GM12873 (cell line): ENCODE data around the gene DBX1.

ENCODE experiments used
- TF ChIP-seq, protein P1 (sequence below): IDR thresholded peaks from 2 replicates; pipeline ENCODE4 v1.5.1; 2012; ENCODE audit warnings: low read depth, mild to moderate bottlenecking, moderate library complexity, low read length, control low read depth; ENCODE audit not compliant: insufficient read depth; ENCODE audit errors: missing control alignments

Gene DBX1

DNA sequence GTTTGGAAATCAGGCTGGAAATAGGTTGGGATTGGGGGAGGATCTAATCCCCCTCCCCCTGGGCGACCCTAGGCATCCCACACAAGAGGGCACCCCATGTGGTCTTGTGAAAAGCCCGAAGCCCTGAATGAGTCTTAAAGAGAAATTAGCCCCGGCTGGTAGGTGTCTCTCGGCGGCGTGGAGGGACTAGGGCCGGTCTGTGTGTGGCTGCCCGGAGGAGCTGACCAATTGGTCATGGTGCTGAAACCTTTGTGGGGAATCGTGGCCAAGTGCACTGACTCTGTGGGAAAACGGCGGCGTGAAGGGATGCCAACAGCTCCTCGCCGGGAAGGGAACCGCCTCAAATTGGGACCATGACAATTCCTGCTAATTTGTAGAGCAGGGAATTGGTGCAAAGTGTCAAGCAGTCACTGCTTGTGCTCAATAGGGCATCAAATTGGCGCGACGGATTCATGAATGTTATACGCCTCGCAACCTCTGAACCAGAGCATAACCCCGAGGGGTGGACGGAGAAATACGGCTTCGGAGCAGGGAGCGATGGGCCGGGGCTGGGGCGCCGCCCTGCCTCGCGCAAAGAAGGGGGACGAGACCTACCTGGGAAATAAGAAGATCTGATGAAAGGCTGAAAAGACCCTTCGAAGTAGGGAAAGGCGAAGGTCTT lies 1.5 kb downstream of the DBX1 start:
- TF ChIP-seq, protein P1, sequence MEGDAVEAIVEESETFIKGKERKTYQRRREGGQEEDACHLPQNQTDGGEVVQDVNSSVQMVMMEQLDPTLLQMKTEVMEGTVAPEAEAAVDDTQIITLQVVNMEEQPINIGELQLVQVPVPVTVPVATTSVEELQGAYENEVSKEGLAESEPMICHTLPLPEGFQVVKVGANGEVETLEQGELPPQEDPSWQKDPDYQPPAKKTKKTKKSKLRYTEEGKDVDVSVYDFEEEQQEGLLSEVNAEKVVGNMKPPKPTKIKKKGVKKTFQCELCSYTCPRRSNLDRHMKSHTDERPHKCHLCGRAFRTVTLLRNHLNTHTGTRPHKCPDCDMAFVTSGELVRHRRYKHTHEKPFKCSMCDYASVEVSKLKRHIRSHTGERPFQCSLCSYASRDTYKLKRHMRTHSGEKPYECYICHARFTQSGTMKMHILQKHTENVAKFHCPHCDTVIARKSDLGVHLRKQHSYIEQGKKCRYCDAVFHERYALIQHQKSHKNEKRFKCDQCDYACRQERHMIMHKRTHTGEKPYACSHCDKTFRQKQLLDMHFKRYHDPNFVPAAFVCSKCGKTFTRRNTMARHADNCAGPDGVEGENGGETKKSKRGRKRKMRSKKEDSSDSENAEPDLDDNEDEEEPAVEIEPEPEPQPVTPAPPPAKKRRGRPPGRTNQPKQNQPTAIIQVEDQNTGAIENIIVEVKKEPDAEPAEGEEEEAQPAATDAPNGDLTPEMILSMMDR: no peak

DNA sequence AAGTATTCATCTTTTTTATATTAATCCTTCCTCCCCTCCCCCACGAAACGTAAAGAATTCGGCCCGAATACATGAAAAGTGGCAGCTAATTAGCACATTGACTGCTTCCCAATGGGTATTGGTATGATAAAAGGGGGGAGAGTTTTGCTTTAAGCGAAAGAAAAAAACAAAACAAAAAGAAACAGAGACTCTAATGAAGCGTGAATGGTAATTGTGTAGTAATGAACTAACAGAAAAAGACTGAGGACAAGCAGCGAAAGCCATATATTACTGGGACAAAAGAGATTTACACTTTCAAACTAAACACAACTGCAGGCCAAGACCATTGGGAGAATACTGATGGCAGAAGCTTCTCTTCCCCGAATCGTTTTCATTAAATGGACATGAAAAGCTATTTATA lies 2.5 kb downstream of the DBX1 start:
- TF ChIP-seq, protein P1: no peak

DNA sequence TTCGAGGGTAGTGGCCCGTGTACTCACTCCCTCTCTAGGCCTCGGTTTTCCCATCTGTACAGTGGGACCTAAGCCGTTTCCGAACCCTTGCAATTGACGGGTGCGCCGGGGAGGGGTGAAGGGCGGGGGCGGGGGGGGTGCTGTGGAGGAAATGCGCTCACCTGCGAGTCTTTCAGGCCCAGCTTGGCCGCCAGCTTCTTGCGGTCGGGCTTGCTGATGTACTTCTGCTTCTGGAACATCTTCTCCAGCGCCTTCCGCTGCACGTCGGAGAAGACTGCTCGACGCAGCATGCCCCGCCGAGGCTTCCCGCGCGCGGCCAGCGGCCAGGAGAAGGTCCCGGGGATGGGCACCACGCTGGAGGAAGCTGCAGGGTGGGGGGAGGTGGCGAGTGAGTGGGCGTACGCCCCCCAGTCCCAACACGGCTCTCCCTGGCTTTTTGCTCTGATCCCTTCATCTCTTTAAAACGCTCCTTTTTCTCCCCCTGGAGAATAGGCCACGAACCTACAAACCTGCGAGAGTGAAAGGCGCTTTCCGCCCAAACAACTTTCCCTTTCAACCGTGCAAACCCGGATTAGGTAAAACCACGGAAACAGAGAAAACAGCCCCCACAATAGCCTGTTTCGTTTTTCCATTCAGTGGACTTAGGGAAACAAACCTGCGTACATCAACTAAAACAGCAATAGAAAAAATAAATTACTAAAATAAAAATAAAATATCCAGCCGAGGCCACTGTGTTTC lies 3.2 kb downstream of the DBX1 start:
- TF ChIP-seq, protein P1: no peak

DNA sequence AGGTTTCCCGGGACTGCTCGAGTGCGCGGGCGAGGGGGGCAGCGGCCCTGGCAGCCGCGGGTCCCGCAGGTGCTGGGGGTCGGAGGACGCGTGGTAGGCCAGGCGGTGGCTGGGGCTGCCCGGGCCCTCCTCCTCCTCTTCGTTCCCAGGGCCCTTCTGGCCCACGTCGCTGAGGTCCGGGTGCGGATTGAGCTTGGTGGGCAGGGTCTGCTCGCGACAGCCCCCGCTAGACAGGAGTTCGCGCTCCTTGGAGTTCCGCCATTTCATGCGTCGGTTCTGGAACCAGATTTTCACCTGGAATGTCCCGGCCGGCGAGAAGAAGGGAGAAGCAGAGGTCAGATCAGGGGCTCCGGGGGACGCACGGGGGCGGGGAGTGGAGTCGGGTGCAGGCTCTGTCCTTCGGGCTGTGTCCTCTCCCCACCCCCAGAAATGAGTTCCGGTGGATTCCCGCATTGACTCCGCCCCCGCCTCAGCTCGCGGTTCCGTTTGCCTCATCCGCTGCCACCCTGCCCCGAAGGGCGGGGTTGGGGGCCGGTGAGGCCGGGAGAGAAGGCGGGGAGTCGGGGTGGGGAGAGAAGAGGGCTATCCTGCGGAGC lies 3.9 kb downstream of the DBX1 start:
- TF ChIP-seq, protein P1: no peak

DNA sequence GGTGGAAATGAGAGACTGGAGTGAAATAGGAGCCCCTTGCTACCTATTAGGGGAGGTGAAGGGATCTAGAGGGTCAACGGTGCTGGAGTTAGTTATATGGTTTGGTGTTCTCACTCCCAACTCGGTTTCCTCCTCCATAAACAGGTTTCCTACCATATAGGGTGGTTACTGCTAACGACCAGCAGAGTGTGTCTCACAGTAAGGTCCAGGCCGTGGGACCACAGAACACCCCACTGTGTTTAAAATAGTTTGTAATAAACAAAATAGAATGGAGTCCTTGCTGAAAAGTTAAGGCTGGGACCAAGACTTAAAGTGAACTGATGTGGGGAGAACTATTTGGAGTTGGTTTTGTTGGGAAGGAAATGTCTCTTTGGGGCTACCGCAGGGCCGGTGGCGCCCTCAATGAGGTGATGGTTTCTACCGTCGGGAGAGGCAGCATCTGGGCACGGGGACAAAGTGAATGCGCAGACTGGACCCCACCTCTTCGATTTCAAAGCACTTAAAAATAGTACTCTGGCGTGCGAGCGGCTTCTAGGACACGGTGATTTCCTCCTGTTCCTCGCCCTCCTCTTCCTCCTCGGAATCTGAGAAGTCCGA lies 4.5 kb downstream of the DBX1 start:
- TF ChIP-seq, protein P1: no peak

DNA sequence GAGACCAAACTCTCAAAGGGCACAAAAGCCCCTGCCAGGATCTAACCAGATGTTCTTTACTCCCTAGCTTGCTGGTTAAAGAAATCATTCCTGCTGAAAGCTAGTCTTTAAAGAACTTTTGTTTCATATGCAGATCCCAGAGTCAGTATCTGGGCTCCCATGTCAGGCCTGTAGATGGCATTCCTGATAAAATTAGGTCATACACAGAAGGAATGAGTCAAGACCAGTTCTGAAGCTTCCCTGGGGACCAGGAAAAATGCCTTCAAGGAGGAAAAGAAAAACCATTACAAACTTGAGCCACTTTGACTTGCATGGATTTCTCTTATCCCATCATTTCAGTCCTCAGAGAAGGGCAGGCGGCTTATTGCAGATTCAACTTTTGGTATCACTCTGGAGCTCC lies 5.9 kb downstream of the DBX1 start:
- TF ChIP-seq, protein P1: no peak

DNA sequence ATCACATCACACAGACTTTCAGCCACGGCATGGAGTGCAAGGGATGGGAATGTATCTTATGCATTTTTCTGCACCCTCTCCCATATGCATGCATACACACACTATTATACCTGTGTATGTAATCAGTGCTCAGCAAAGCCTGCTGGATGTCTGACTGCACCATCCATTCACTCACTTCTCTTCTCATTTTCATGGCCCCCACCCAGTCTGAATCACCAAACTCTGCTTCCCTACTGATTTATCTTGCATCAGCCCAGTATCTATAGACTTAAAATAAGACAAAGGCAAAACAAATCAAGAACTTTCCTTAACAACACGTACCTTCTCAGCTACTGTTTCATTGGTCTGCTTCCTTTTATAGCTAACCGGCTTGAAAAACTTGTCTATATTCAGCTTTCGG lies 21.6 kb downstream of the DBX1 start:
- TF ChIP-seq, protein P1: no peak
